Measurements from ENCODE around the gene CHST9.

Gene CHST9

GRCh38 chr18:27226556-27227075 is 41.5 kb upstream of the CHST9 start:
- no peak overlapping the region for H3K27ac ChIP-seq (ENCODE audit: low read length)
- no peak overlapping the region for H2AFZ ChIP-seq (ENCODE audit: low read depth, low read length)
- H3K9me3 ChIP-seq (ENCODE audit: insufficient read depth, low read length): no peaks in the 10 kb centered on the region
- H3K79me2 ChIP-seq (ENCODE audit: low read length): no peaks in the 10 kb centered on the region
- no peak overlapping the region for H3K4me3 ChIP-seq (ENCODE audit: low read length)
- no peak for TF ChIP-seq EZH2phosphoT487 (IDR thresholded peaks at IDR 0.05; ENCODE audit: low read depth)
- TF ChIP-seq CTCF (IDR thresholded peaks at IDR 0.05; ENCODE audit: low read depth, low read length): no peak
- H4K20me1 ChIP-seq (ENCODE audit: insufficient read depth, low read length): no peaks in the 10 kb centered on the region
- no peaks in the 10 kb centered on the region for H3K36me3 ChIP-seq (replicated peaks; ENCODE audit: low read depth, low read length)
- H3K4me1 ChIP-seq (ENCODE audit: low read length): no peaks in the 10 kb centered on the region
- no peak overlapping the region for H3K4me2 ChIP-seq (ENCODE audit: low read length)
- H3K9ac ChIP-seq (ENCODE audit: low read length): no peak overlapping the region
- no peaks in the 10 kb centered on the region for H3K27me3 ChIP-seq (ENCODE audit: low read depth, low read length)

DNA sequence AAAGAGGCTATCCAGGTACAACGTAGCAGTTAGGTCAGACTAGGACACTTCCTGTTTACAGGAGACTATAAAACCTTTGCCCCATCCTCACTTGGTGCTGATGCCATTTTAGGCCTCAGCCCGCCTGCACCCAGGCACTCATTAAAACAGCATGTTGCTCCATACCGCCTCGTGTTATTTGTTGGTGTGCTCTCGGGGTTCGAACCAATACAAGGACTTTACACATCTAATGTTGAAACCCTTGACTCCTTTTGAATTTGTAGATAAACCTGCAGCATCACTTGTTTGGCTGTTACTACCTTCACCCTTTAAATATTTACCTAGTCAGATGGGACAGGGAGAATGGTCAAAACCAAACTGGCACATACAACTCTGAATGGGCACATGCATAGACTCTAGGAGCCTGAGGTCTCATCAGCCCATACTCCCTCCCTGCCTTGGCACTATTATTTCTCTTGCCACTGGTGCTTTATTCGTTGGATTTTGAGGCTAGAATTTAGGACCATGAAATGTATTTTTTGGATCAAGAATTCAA is 40.9 kb upstream of the CHST9 start:
- H3K9me3 ChIP-seq (ENCODE audit: insufficient read depth, low read length): no peaks in the 10 kb centered on the region
- H3K27me3 ChIP-seq (ENCODE audit: low read depth, low read length): no peaks in the 10 kb centered on the region
- H3K4me1 ChIP-seq (ENCODE audit: low read length): no peaks in the 10 kb centered on the region
- no peak overlapping the region for H3K4me2 ChIP-seq (ENCODE audit: low read length)
- no peak overlapping the region for H3K4me3 ChIP-seq (ENCODE audit: low read length)
- H3K79me2 ChIP-seq (ENCODE audit: low read length): no peaks in the 10 kb centered on the region
- no peak for TF ChIP-seq CTCF (IDR thresholded peaks at IDR 0.05; ENCODE audit: low read depth, low read length)
- no peak for TF ChIP-seq EZH2phosphoT487 (IDR thresholded peaks at IDR 0.05; ENCODE audit: low read depth)
- no peak overlapping the region for H3K27ac ChIP-seq (ENCODE audit: low read length)
- H3K9ac ChIP-seq (ENCODE audit: low read length): no peak overlapping the region
- no peaks in the 10 kb centered on the region for H3K36me3 ChIP-seq (replicated peaks; ENCODE audit: low read depth, low read length)
- H4K20me1 ChIP-seq (ENCODE audit: insufficient read depth, low read length): no peaks in the 10 kb centered on the region
- H2AFZ ChIP-seq (ENCODE audit: low read depth, low read length): no peak overlapping the region

GRCh38 chr18:27223526-27224291 is 38.6 kb upstream of the CHST9 start:
- TF ChIP-seq EZH2phosphoT487 (IDR thresholded peaks at IDR 0.05; ENCODE audit: low read depth) (no peak), CTCF (IDR thresholded peaks at IDR 0.05; ENCODE audit: low read depth, low read length) (no peak)
- Histone ChIP-seq H3K27ac (ENCODE audit: low read length) (no peak overlapping the region), H3K4me2 (ENCODE audit: low read length) (no peak overlapping the region)

DNA sequence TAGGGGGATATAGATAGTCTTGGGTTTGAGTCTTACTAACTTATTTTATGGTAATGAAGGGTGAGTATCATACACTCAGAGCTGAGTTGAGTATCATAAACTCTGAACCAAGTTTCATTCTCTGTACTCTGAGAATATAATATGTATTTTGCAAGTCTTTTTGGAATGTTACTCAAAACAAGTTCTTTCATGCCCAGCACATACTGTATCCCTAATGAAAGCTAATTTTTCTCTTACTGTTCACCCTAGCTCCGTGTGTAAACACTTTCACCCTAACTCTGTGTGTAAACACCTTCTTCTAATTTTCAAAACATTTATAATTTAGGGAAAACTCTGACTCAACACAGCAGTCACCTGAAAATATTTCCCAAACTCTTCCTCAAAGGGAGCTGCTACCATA is 29.7 kb upstream of the CHST9 start:
- Histone ChIP-seq H3K36me3 (replicated peaks; ENCODE audit: low read depth, low read length) (no peaks in the 10 kb centered on the region), H3K9me3 (ENCODE audit: insufficient read depth, low read length) (no peaks in the 10 kb centered on the region), H3K79me2 (ENCODE audit: low read length) (no peaks in the 10 kb centered on the region), H3K4me1 (ENCODE audit: low read length) (no peaks in the 10 kb centered on the region), H3K4me2 (ENCODE audit: low read length) (no peak overlapping the region), H2AFZ (ENCODE audit: low read depth, low read length) (no peak overlapping the region), H4K20me1 (ENCODE audit: insufficient read depth, low read length) (no peaks in the 10 kb centered on the region), H3K27me3 (ENCODE audit: low read depth, low read length) (no peaks in the 10 kb centered on the region), H3K4me3 (ENCODE audit: low read length) (no peak overlapping the region), H3K27ac (ENCODE audit: low read length) (no peak overlapping the region), H3K9ac (ENCODE audit: low read length) (no peak overlapping the region)
- TF ChIP-seq CTCF (IDR thresholded peaks at IDR 0.05; ENCODE audit: low read depth, low read length) (no peak), EZH2phosphoT487 (IDR thresholded peaks at IDR 0.05; ENCODE audit: low read depth) (no peak)

More at GRCh38 chr18:27223526-27224291, 38.6 kb upstream of the CHST9 start:
- Histone ChIP-seq H4K20me1 (ENCODE audit: insufficient read depth, low read length) (no peaks in the 10 kb centered on the region), H3K4me3 (ENCODE audit: low read length) (no peak overlapping the region), H3K9ac (ENCODE audit: low read length) (no peak overlapping the region), H3K36me3 (replicated peaks; ENCODE audit: low read depth, low read length) (no peaks in the 10 kb centered on the region), H3K9me3 (ENCODE audit: insufficient read depth, low read length) (no peaks in the 10 kb centered on the region), H3K4me1 (ENCODE audit: low read length) (no peaks in the 10 kb centered on the region), H3K27me3 (ENCODE audit: low read depth, low read length) (no peaks in the 10 kb centered on the region), H2AFZ (ENCODE audit: low read depth, low read length) (no peak overlapping the region), H3K79me2 (ENCODE audit: low read length) (no peaks in the 10 kb centered on the region)

Measured in OCI-LY3 (cell line).